K562 (cell line): ENCODE data around the gene RAI14. TPM values are rescaled to one million over a fixed set of nuclear protein-coding genes. Genes with fewer than 3 reads are reported as not detected.

Experiments
- ATAC-seq: fragments of 200-7000 bp; cut with Tn5 transposase; 3 replicates; pipeline ENCODE4 v1.9.1; 2020; ENCODE audit warnings: moderate library complexity
- BruUV-seq: library from RNA; stranded (reverse); fragments of 400-500 nt; replicated peaks from 2 replicates; lab custom pipeline; 2021; lab: Mats Ljungman, UMichigan
- CTCF ChIA-PET: fragments of 300-600 bp; formaldehyde crosslinking; extraction: SDS; loops from one replicate; lab custom pipeline; 2021; ENCODE audit warnings: low intra/inter-chr PET ratio; lab: Yijun Ruan, JAX
- POLR2A ChIA-PET: fragments of 300-600, 350-650 bp; sonication (Branson Sonifier 250); formaldehyde crosslinking; extraction: SDS; loops from one replicate; lab custom pipeline; 2021; ENCODE audit warnings: antibody characterized with exemption, inconsistent platforms; lab: Yijun Ruan, JAX
- DNase-seq, 4 experiments: peaks; one replicate each; pipeline versions ENCODE4 v3.0.0 to v3.0.0-alpha.2; 2011 to 2018; ENCODE audit warnings: low spot score in 3 of 4, mixed read lengths in 3 of 4; ENCODE audit errors: extremely low read depth in 1 of 4
- FAIRE-seq: peaks from 2 replicates; lab custom pipeline; 2011; peaks lifted over from hg19 to GRCh38; lab: Jason Lieb, UNC
- H2AFZ ChIP-seq: 2 replicates; pipeline ENCODE4 v1.6.0; 2011; ENCODE audit warnings: low read depth, low read length, control low read depth, inconsistent platforms
- H3K27ac ChIP-seq: fragments of 200-600 bp; 3 replicates; pipeline ENCODE4 v1.8.0; 2011; ENCODE audit warnings: low read depth, mild to moderate bottlenecking, control low read depth, inconsistent platforms, low read length, moderate library complexity, mixed read lengths; ENCODE audit errors: extremely low read depth
- H3K27me3 ChIP-seq, 2 experiments: fragments of 300-600 bp in 1 of 2; 2 replicates in 1 of 2; 3 replicates in 1 of 2; pipeline versions ENCODE4 v1.6.0 to v1.8.0; 2011; ENCODE audit warnings: inconsistent platforms in 2 of 2, low read length in 2 of 2, mild to moderate bottlenecking in 1 of 2, mixed read lengths in 1 of 2, moderate library complexity in 1 of 2; ENCODE audit not compliant: control insufficient read depth in 2 of 2, insufficient read depth in 2 of 2
- H3K36me3 ChIP-seq: fragments of 300-600 bp; 3 replicates; pipeline ENCODE4 v1.8.0; 2011; ENCODE audit warnings: mild to moderate bottlenecking, low read length, inconsistent platforms; ENCODE audit not compliant: control insufficient read depth, insufficient read depth
- H3K4me1 ChIP-seq, 2 experiments: fragments of 200-600 bp in 1 of 2; replicated peaks in 1 of 2; 2 replicates in 1 of 2; 3 replicates in 1 of 2; pipeline versions ENCODE4 v1.5.1 to v1.8.0; 2011; ENCODE audit warnings: inconsistent platforms in 2 of 2, low read length in 2 of 2, mild to moderate bottlenecking in 1 of 2, mixed read lengths in 1 of 2, moderate library complexity in 1 of 2; ENCODE audit not compliant: control insufficient read depth in 2 of 2, insufficient read depth in 2 of 2
- H3K4me2 ChIP-seq: 2 replicates; pipeline ENCODE4 v1.6.1; 2011; ENCODE audit warnings: low read length, control low read depth, inconsistent platforms, mixed read lengths; ENCODE audit not compliant: insufficient read depth
- H3K4me3 ChIP-seq: fragments of 200-600 bp; sonication (generic), shearing (Covaris generic); 2 replicates; pipeline ENCODE4 v1.5.1; 2016; ENCODE audit warnings: control low read depth, inconsistent platforms
- H3K79me2 ChIP-seq: fragments of 200-600 bp; 3 replicates; pipeline ENCODE4 v1.8.0; 2011; ENCODE audit warnings: low read length, inconsistent platforms; ENCODE audit not compliant: control insufficient read depth, insufficient read depth
- H3K9ac ChIP-seq, 2 experiments: 2 replicates each; pipeline versions ENCODE4 v1.6.0 to v1.6.1; 2011; ENCODE audit warnings: low read depth in 2 of 2, low read length in 2 of 2, control low read depth in 1 of 2, inconsistent platforms in 1 of 2, mild to moderate bottlenecking in 1 of 2, mixed read lengths in 1 of 2; ENCODE audit not compliant: insufficient read depth in 1 of 2
- H3K9me1 ChIP-seq: one replicate; pipeline ENCODE4 v1.6.0; 2011; ENCODE audit warnings: inconsistent platforms, mild to moderate bottlenecking, low read length, moderate library complexity; ENCODE audit not compliant: control insufficient read depth, insufficient read depth
- H3K9me3 ChIP-seq: replicated peaks from 2 replicates; pipeline ENCODE4 v1.5.1; 2011; ENCODE audit warnings: low read depth, low read length, inconsistent platforms; ENCODE audit not compliant: control insufficient read depth, insufficient read depth
- H4K20me1 ChIP-seq: replicated peaks from 2 replicates; pipeline ENCODE4 v1.6.1; 2011; ENCODE audit warnings: low read length, inconsistent platforms, mixed read lengths; ENCODE audit not compliant: control insufficient read depth, insufficient read depth
- ARID1B ChIP-seq: fragments of 450-650 bp; IDR thresholded peaks from 2 replicates; pipeline ENCODE4 v1.6.1; 2016; ENCODE audit warnings: antibody characterized with exemption, mild to moderate bottlenecking, inconsistent platforms
- CEBPB ChIP-seq: fragments of 450-650 bp; IDR thresholded peaks from 2 replicates; pipeline ENCODE4 v1.6.1; 2016; ENCODE audit warnings: missing genetic modification characterization, missing compliant biosample characterization
- FOSL1 ChIP-seq: fragments of 200-800 bp; sonication (Bioruptor generic); conservative IDR thresholded peaks from 2 replicates; pipeline ENCODE4 v1.6.1; 2016; ENCODE audit warnings: missing genetic modification characterization, missing compliant biosample characterization
- HNRNPK ChIP-seq: fragments of 200-400 bp; formaldehyde crosslinking; IDR thresholded peaks from one replicate; pipeline ENCODE4 v1.6.1; 2018; ENCODE audit warnings: mild to moderate bottlenecking, low read depth, low read length; ENCODE audit not compliant: poor library complexity, severe bottlenecking
- MEIS2 ChIP-seq: fragments of 450-650 bp; IDR thresholded peaks from 2 replicates; pipeline ENCODE4 v1.6.1; 2014; ENCODE audit warnings: mild to moderate bottlenecking; ENCODE audit not compliant: partially characterized antibody
- PCBP1 ChIP-seq: fragments of 200-400 bp; formaldehyde crosslinking; IDR thresholded peaks from 2 replicates; pipeline ENCODE4 v1.6.1; 2018; ENCODE audit warnings: mild to moderate bottlenecking, low read depth, low read length; ENCODE audit not compliant: poor library complexity, severe bottlenecking
- SMARCA4 ChIP-seq: fragments of 450-650 bp; IDR thresholded peaks from 2 replicates; pipeline ENCODE4 v1.6.1; 2016
- SMARCE1 ChIP-seq: fragments of 450-650 bp; IDR thresholded peaks from 2 replicates; pipeline ENCODE4 v1.7.1; 2016; ENCODE audit warnings: mild to moderate bottlenecking
- WGBS: fragments of 100-300 bp; shearing (Covaris generic); methylation state at CpG from one replicate; pipeline ENCODE4 v1.1.6; 2016; ENCODE audit warnings: low coverage, mixed read lengths; ENCODE audit not compliant: insufficient coverage; ENCODE audit errors: missing lambda C conversion rate; 5-methylcytosine and 5-hydroxymethylcytosine counted together
- in situ Hi-C: fragments of 300-500 bp; cut with MboI; formaldehyde crosslinking; loops from 4 replicates; pipeline ENCODE4 v1.15.0; 2018; ENCODE audit warnings: inconsistent platforms, mixed read lengths
- intact Hi-C: fragments of 100-400 bp; cut with micrococcal nuclease; formaldehyde crosslinking; loops from 2 replicates; pipeline ENCODE4 v1.14.2; 2022
- polyA plus RNA-seq, 8 experiments: library from polyadenylated mRNA; depleted of rRNA in 4 of 8; stranded (reverse) in 5 of 8; unstranded in 3 of 8; fragments of >200 nt; fragmentation: Nextera tagmentation in 2 of 8; fragmentation: Illumina TruSeq in 1 of 8; extraction: Ambion mirVana in 2 of 8; extraction: Trizol in 1 of 8; gene quantifications; 2 replicates each; pipeline versions ENCODE4 v1.2.1 to v1.2.3, GENCODE V29; 2011 to 2014; ENCODE audit warnings: inconsistent platforms in 1 of 8, missing spikeins in 1 of 8
- total RNA-seq, 7 experiments: library from RNA; depleted of rRNA in 6 of 7; stranded (reverse); fragments of >200 nt in 6 of 7; fragmentation: Illumina TruSeq in 2 of 7; extraction: Trizol in 2 of 7; gene quantifications; 2 replicates each; pipeline versions ENCODE4 v1.2.1 to v1.2.3, GENCODE V29; 2011 to 2021; ENCODE audit warnings: low replicate concordance in 1 of 7
- TF ChIP-seq, protein P1 (sequence below): IDR thresholded peaks from 3 replicates; pipeline ENCODE4 v1.6.1; 2011; ENCODE audit warnings: borderline replicate concordance, mild to moderate bottlenecking; ENCODE audit not compliant: insufficient read length, insufficient read depth
- TF ChIP-seq, protein P2 (sequence below): sonication (generic); formaldehyde crosslinking; IDR thresholded peaks from 2 replicates; pipeline ENCODE4 v1.8.0; 2022; ENCODE audit warnings: mild to moderate bottlenecking, low read depth, missing genetic modification reagents
- TF ChIP-seq, protein P3 (sequence below): fragments of 450-650 bp; IDR thresholded peaks from 2 replicates; pipeline ENCODE4 v1.6.1; 2014; ENCODE audit warnings: low read depth, mild to moderate bottlenecking, moderate library complexity, borderline replicate concordance
- TF ChIP-seq, protein P4 (sequence below), 3 experiments: fragments of 200-800 bp in 1 of 3; fragments of 250-450 bp in 1 of 3; fragments of 450-650 bp in 1 of 3; sonication (Bioruptor Pico) in 1 of 3; sonication (Bioruptor generic) in 1 of 3; formaldehyde crosslinking in 1 of 3; IDR thresholded peaks; 2 replicates each; pipeline versions ENCODE4 v1.6.1 to v1.8.0; 2016 to 2022; ENCODE audit warnings: mild to moderate bottlenecking in 2 of 3, missing genetic modification characterization in 2 of 3, missing compliant biosample characterization in 1 of 3, moderate library complexity in 1 of 3

Gene RAI14
- total and polyA plus RNA-seq, 9 of the 15 experiments (the other 6 are each of a cell fraction or from before 2014, with no cell fraction given): 11.3 to 82.5 (median 34.8) TPM

DNA sequence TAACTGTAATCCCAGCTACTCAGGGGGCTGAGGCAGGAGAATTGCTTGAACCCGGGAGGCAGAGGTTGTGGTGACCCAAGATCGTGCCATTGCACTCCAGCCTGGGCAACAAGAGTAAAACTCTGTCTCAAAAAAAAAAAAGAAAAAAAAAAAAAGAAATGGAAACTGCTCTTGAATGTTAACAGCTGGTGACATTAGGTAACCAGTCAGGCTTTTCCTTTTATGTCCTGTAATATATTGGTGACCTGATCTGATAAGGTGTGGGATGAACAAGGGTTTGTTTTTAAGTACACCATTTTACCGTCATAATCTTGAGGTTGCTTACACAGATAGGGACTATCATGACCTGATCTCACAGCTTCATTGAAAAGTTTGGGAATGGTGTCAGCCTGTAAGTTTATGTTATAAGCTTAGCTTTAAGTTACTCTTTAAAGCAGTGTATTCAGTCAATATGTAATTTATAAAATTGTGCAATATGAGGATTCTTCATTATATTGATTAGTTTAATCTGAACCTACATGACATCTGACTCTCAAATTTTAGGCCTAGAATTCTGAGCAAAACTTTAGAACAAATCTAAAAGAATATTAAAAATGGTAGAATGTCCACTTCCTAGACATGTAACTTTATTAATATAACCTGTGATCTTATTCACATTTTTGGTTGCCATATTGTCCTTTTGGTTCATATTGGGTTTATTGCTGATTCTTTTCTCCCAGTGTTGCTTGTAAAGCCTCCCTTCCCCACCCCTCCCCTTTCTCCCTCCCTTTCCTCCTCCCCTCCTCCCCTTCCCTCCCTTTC is 41.4 kb downstream of the RAI14 start:
- DNase-seq (peak in 2 of 4 experiments; percentile 29 to 43), FAIRE-seq (peak; percentile 32), ATAC-seq (no peak)
- H3K4me1 ChIP-seq: peaks cover 24 to 60% of the 10 kb centered on the region in 2 experiments
- no peak overlapping the region; the same call in 1 of the 2 replicates for H3K4me2 ChIP-seq
- intact Hi-C loops: loop anchor here (5.0 kb wide), 1 partner anchor 220 kb away; the partner anchor contains the start of genes BRIX1 and RAD1
- BruUV-seq: no TSS peak
- H3K36me3 ChIP-seq: peaks cover 11% of the 10 kb centered on the region
- H3K4me3 ChIP-seq: no peak overlapping the region
- CTCF ChIA-PET: no interaction called here
- POLR2A ChIA-PET: interaction anchor here (0.6 kb wide), 1 partner anchor 22 kb away, joined by 4 read pairs; no protein-coding TSS in a partner anchor
- H3K9ac ChIP-seq: no peak overlapping the region
- peaks cover 29% of the 10 kb centered on the region; the same call in 2 of the 3 replicates for H3K79me2 ChIP-seq
- 48% methylated on average over 3 of the region's 3 CpGs for WGBS
- no peak overlapping the region for H2AFZ ChIP-seq
- H4K20me1 ChIP-seq: no peaks in the 10 kb centered on the region
- no peak overlapping the region; the same call in 2 of the 3 replicates for H3K27ac ChIP-seq
- no peaks in the 10 kb centered on the region for H3K9me3 ChIP-seq
- in situ Hi-C loops: no loop called here
- H3K27me3 ChIP-seq: no peaks in the 10 kb centered on the region
- no peaks in the 10 kb centered on the region for H3K9me1 ChIP-seq
- TF ChIP-seq, protein P1, sequence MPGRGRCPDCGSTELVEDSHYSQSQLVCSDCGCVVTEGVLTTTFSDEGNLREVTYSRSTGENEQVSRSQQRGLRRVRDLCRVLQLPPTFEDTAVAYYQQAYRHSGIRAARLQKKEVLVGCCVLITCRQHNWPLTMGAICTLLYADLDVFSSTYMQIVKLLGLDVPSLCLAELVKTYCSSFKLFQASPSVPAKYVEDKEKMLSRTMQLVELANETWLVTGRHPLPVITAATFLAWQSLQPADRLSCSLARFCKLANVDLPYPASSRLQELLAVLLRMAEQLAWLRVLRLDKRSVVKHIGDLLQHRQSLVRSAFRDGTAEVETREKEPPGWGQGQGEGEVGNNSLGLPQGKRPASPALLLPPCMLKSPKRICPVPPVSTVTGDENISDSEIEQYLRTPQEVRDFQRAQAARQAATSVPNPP: no peak
- TF ChIP-seq, protein P2, sequence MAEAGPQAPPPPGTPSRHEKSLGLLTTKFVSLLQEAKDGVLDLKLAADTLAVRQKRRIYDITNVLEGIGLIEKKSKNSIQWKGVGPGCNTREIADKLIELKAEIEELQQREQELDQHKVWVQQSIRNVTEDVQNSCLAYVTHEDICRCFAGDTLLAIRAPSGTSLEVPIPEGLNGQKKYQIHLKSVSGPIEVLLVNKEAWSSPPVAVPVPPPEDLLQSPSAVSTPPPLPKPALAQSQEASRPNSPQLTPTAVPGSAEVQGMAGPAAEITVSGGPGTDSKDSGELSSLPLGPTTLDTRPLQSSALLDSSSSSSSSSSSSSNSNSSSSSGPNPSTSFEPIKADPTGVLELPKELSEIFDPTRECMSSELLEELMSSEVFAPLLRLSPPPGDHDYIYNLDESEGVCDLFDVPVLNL (CRISPR knock-in tag): no peak
- TF ChIP-seq CEBPB (tag) (peak; percentile 85), FOSL1 (tag) (no peak), ARID1B (peak; percentile 59), PCBP1 (peak; percentile 97), MEIS2 (peak; percentile 63), HNRNPK (peak; percentile 97), SMARCA4 (peak; percentile 42; the same call in 1 of the 2 replicates), SMARCE1 (0 out of 2 replicates have a peak, but pooled peaks have one; percentile 44)
- TF ChIP-seq, protein P3, sequence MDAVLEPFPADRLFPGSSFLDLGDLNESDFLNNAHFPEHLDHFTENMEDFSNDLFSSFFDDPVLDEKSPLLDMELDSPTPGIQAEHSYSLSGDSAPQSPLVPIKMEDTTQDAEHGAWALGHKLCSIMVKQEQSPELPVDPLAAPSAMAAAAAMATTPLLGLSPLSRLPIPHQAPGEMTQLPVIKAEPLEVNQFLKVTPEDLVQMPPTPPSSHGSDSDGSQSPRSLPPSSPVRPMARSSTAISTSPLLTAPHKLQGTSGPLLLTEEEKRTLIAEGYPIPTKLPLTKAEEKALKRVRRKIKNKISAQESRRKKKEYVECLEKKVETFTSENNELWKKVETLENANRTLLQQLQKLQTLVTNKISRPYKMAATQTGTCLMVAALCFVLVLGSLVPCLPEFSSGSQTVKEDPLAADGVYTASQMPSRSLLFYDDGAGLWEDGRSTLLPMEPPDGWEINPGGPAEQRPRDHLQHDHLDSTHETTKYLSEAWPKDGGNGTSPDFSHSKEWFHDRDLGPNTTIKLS: no peak
- TF ChIP-seq, protein P4, sequence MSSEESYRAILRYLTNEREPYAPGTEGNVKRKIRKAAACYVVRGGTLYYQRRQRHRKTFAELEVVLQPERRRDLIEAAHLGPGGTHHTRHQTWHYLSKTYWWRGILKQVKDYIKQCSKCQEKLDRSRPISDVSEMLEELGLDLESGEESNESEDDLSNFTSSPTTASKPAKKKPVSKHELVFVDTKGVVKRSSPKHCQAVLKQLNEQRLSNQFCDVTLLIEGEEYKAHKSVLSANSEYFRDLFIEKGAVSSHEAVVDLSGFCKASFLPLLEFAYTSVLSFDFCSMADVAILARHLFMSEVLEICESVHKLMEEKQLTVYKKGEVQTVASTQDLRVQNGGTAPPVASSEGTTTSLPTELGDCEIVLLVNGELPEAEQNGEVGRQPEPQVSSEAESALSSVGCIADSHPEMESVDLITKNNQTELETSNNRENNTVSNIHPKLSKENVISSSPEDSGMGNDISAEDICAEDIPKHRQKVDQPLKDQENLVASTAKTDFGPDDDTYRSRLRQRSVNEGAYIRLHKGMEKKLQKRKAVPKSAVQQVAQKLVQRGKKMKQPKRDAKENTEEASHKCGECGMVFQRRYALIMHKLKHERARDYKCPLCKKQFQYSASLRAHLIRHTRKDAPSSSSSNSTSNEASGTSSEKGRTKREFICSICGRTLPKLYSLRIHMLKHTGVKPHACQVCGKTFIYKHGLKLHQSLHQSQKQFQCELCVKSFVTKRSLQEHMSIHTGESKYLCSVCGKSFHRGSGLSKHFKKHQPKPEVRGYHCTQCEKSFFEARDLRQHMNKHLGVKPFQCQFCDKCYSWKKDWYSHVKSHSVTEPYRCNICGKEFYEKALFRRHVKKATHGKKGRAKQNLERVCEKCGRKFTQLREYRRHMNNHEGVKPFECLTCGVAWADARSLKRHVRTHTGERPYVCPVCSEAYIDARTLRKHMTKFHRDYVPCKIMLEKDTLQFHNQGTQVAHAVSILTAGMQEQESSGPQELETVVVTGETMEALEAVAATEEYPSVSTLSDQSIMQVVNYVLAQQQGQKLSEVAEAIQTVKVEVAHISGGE (CRISPR knock-in tag; IDR thresholded peaks at IDR 0.05): no peak
